GM10248 (cell line): Measurements from ENCODE around the gene ZNF469.

Experiments
- CTCF ChIA-PET: fragments of 300-600 bp; sonication (Branson Sonifier 250); formaldehyde crosslinking; extraction: SDS; loops from one replicate; lab custom pipeline; 2021; ENCODE audit warnings: antibody characterized with exemption; lab: Yijun Ruan, JAX
- POLR2A ChIA-PET: fragments of 350-650 bp; sonication (Branson Sonifier 250); formaldehyde crosslinking; extraction: SDS; loops from one replicate; lab custom pipeline; 2020; ENCODE audit warnings: antibody characterized with exemption; lab: Yijun Ruan, JAX
- DNase-seq: peaks from one replicate; pipeline ENCODE4 v3.0.0; 2012; ENCODE audit errors: extremely low spot score
- TF ChIP-seq, protein P1 (sequence below): IDR thresholded peaks from 2 replicates; pipeline ENCODE4 v1.5.1; 2012; ENCODE audit warnings: mild to moderate bottlenecking, low read depth; ENCODE audit errors: extremely low read depth, missing control alignments, control extremely low read depth

Gene ZNF469

DNA sequence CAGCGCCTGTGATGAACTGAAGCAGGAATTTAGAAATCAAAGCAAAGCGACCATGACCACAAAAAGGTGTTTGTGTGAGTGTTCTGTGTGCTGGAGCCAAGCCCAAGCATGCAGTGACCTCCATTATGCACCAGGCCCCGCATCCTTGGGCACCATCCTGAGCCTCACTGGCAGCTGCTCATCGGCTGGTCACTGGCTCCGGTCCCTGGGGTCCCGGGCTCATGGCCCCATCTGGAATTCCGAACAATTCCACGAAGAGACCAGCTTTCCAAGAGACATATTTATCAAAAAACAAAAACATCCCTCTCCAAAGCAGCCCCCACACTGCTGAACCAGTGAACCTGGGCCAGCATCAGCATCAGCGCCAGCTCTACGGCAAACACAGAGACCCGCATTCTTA is 15.2 kb upstream of the ZNF469 start:
- TF ChIP-seq, protein P1, sequence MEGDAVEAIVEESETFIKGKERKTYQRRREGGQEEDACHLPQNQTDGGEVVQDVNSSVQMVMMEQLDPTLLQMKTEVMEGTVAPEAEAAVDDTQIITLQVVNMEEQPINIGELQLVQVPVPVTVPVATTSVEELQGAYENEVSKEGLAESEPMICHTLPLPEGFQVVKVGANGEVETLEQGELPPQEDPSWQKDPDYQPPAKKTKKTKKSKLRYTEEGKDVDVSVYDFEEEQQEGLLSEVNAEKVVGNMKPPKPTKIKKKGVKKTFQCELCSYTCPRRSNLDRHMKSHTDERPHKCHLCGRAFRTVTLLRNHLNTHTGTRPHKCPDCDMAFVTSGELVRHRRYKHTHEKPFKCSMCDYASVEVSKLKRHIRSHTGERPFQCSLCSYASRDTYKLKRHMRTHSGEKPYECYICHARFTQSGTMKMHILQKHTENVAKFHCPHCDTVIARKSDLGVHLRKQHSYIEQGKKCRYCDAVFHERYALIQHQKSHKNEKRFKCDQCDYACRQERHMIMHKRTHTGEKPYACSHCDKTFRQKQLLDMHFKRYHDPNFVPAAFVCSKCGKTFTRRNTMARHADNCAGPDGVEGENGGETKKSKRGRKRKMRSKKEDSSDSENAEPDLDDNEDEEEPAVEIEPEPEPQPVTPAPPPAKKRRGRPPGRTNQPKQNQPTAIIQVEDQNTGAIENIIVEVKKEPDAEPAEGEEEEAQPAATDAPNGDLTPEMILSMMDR, result no peak
- ChIA-PET POLR2A (no interaction called here), CTCF (no interaction called here)
- no peak for DNase-seq

GRCh38 chr16:88368036-88368435 is 14.7 kb upstream of the ZNF469 start:
- no peak for DNase-seq
- TF ChIP-seq, protein P1, result no peak
- ChIA-PET CTCF (no interaction called here), POLR2A (no interaction called here)

GRCh38 chr16:88368994-88369393 is 13.8 kb upstream of the ZNF469 start:
- DNase-seq, result no peak
- CTCF ChIA-PET, result no interaction called here
- TF ChIP-seq, protein P1, result no peak
- POLR2A ChIA-PET, result no interaction called here

- DNase-seq, result no peak
- POLR2A ChIA-PET, result no interaction called here
- CTCF ChIA-PET, result no interaction called here
- TF ChIP-seq, protein P1, result no peak
These were observed 13.2 kb upstream of the ZNF469 start for GRCh38 chr16:88369447-88370008.

DNA sequence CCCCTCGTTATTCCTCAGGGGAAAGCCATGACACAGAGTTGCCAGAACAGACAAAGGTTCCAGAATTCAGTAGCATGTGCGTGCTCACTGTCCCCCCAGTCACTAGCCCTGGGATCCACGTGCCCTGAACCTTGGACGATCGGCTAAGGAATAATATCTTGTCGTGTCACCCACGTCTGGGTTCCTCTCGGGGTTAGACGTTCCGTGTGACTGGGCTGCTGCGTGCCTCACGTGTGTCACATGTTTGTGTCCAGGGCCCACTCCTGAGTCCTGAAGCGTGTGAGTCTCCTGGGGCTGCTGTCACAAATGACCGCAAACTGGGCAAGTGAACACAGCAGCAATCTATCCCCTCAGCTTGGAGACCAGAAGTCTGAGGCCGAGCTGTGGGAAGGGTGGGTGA is 12.4 kb upstream of the ZNF469 start:
- POLR2A ChIA-PET, result no interaction called here
- DNase-seq, result no peak
- TF ChIP-seq, protein P1, result no peak
- CTCF ChIA-PET, result no interaction called here

- TF ChIP-seq, protein P1, result no peak
- ChIA-PET CTCF (no interaction called here), POLR2A (no interaction called here)
- no peak for DNase-seq
These were observed 10.2 kb upstream of the ZNF469 start for GRCh38 chr16:88372522-88372921.

DNA sequence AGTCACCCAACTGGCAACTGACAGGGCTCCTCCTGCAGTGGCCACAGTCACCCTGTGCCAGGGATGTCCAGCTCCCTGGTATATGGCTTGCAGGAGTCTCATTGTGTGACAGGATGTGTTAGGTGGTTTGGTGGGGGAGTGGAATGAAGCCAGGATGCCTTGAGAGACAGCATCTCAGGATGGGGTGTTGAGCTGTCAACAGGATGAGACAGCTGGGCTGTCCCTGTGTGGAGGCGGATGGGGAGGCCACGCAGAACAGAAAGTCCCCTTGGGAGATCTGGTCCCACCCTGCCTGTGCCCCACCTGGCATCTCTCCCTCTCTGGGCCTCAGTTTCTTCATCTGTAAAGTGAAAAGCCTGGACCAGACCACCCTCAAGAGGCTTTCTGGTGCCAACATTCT is 9.5 kb upstream of the ZNF469 start:
- TF ChIP-seq, protein P1, result no peak
- CTCF ChIA-PET, result no interaction called here
- no peak for DNase-seq
- POLR2A ChIA-PET, result no interaction called here
